Neuronal stem cell (in vitro differentiated cells): ENCODE results near the gene IQCM.

ENCODE experiments used
- DNase-seq: peaks from one replicate; pipeline ENCODE4 v3.0.0-alpha.2; 2013; ENCODE audit warnings: low spot score
- H2AFZ ChIP-seq: one replicate; pipeline ENCODE4 v1.6.1; 2013; ENCODE audit warnings: mild to moderate bottlenecking, low read length, inconsistent platforms
- H2AK5ac ChIP-seq: 2 replicates; pipeline ENCODE4 v1.6.1; 2013; ENCODE audit warnings: low read depth, mild to moderate bottlenecking, inconsistent platforms, low read length, moderate library complexity, mixed read lengths
- H2BK120ac ChIP-seq: 2 replicates; pipeline ENCODE4 v1.6.1; 2013; ENCODE audit warnings: low read depth, mild to moderate bottlenecking, inconsistent platforms, low read length, moderate library complexity, mixed read lengths
- H2BK12ac ChIP-seq: one replicate; pipeline ENCODE4 v1.6.1; 2013; ENCODE audit warnings: low read length, inconsistent platforms
- H2BK15ac ChIP-seq: 2 replicates; pipeline ENCODE4 v1.6.1; 2013; ENCODE audit warnings: mild to moderate bottlenecking, low read length, inconsistent platforms, mixed read lengths
- H2BK5ac ChIP-seq: one replicate; pipeline ENCODE4 v1.6.1; 2013; ENCODE audit warnings: inconsistent platforms, mild to moderate bottlenecking, low read length, moderate library complexity
- H3K14ac ChIP-seq: one replicate; pipeline ENCODE4 v1.6.1; 2013; ENCODE audit warnings: low read length, inconsistent platforms
- H3K18ac ChIP-seq: 2 replicates; pipeline ENCODE4 v1.6.1; 2013; ENCODE audit warnings: low read length, inconsistent platforms
- H3K23ac ChIP-seq: 2 replicates; pipeline ENCODE4 v1.6.1; 2013; ENCODE audit warnings: low read depth, mild to moderate bottlenecking, mixed read lengths, low read length, inconsistent platforms; ENCODE audit not compliant: poor library complexity
- H3K27ac ChIP-seq: replicated peaks from 3 replicates; pipeline ENCODE4 v1.5.1; 2013; ENCODE audit warnings: low read length, inconsistent platforms
- H3K27me3 ChIP-seq, 3 experiments: 2 replicates each; pipeline ENCODE4 v1.6.1; 2013; ENCODE audit warnings: low read length in 3 of 3, mild to moderate bottlenecking in 2 of 3, inconsistent platforms in 1 of 3, low read depth in 1 of 3, mixed read lengths in 1 of 3, moderate library complexity in 1 of 3; ENCODE audit not compliant: control insufficient read depth in 3 of 3, insufficient read depth in 3 of 3
- H3K36me3 ChIP-seq, 2 donors: replicated peaks in 1 of 2; 2 replicates each; pipeline ENCODE4 v1.6.1; 2013; ENCODE audit warnings: low read length in 2 of 2; ENCODE audit not compliant: control insufficient read depth in 2 of 2, insufficient read depth in 2 of 2
- H3K4ac ChIP-seq: 2 replicates; pipeline ENCODE4 v1.6.1; 2013; ENCODE audit warnings: inconsistent platforms, mild to moderate bottlenecking, low read length, moderate library complexity
- H3K4me1 ChIP-seq, 2 donors: 1 replicate in 1 of 2; 2 replicates in 1 of 2; pipeline ENCODE4 v1.6.1; 2013; ENCODE audit warnings: low read length in 2 of 2, low read depth in 1 of 2; ENCODE audit not compliant: control insufficient read depth in 2 of 2, insufficient read depth in 1 of 2
- H3K4me2 ChIP-seq: one replicate; pipeline ENCODE4 v1.6.1; 2013; ENCODE audit warnings: mild to moderate bottlenecking, low read length, inconsistent platforms; ENCODE audit not compliant: insufficient read depth, poor library complexity, severe bottlenecking
- H3K4me3 ChIP-seq, 2 donors: 2 replicates each; pipeline ENCODE4 v1.5.1; 2013; ENCODE audit warnings: low read length in 2 of 2, mild to moderate bottlenecking in 2 of 2, inconsistent platforms in 1 of 2, moderate library complexity in 1 of 2
- H3K79me1 ChIP-seq: one replicate; pipeline ENCODE4 v1.6.1; 2013; ENCODE audit warnings: low read depth, mild to moderate bottlenecking, inconsistent platforms, low read length, moderate library complexity
- H3K9ac ChIP-seq: one replicate; pipeline ENCODE4 v1.6.1; 2013; ENCODE audit warnings: mild to moderate bottlenecking, low read depth, low read length, inconsistent platforms; ENCODE audit not compliant: poor library complexity
- H3K9me3 ChIP-seq, 2 donors: replicated peaks in 1 of 2; 2 replicates each; pipeline versions ENCODE3 to v1.6.1; 2013; ENCODE audit warnings: low read length in 2 of 2, mild to moderate bottlenecking in 2 of 2, inconsistent platforms in 1 of 2, low read depth in 1 of 2, mixed read lengths in 1 of 2, moderate library complexity in 1 of 2; ENCODE audit not compliant: control insufficient read depth in 2 of 2, insufficient read depth in 1 of 2
- H4K8ac ChIP-seq: one replicate; pipeline ENCODE4 v1.6.1; 2013; ENCODE audit warnings: low read depth, mild to moderate bottlenecking, inconsistent platforms, low read length, moderate library complexity
- H4K91ac ChIP-seq: one replicate; pipeline ENCODE4 v1.6.1; 2013; ENCODE audit warnings: low read length, low read depth, mild to moderate bottlenecking, inconsistent platforms; ENCODE audit not compliant: poor library complexity
- WGBS, 2 donors: extraction: QIAGEN DNeasy Blood & Tissue Kit; methylation state at CpG; one replicate each; pipeline ENCODE4 v1.1.7; 2013; ENCODE audit warnings: missing lambda C conversion rate in 2 of 2, mixed read lengths in 1 of 2; ENCODE audit not compliant: insufficient read length in 2 of 2, insufficient replicate concordance in 1 of 2; ENCODE audit errors: extremely low coverage in 2 of 2; 5-methylcytosine and 5-hydroxymethylcytosine counted together

Gene IQCM

DNA sequence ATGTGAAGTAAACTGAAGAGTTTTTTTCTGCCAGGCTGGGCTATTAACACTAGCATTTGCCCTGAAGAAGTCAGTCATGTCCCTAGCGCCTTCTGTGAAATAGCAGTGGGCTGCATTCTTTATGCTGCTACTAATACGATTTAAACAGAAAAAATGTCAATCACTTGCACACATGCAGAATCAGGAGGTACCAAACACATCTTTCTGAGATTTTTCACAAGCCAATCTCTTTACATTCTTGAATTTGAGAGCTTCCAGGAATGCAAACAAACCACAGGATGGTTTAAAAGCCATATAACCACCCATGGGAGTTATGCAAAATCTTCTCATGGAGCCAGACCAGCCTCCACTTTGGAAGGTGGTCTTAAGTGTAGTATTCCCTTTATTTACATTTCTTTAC lies 220.1 kb downstream of the IQCM start:
- Histone ChIP-seq H3K4me2 (no peak overlapping the region), H3K9me3 (no peaks in the 10 kb centered on the region), H2BK12ac (no peak overlapping the region), H2BK120ac (no peak overlapping the region), H3K23ac (no peak overlapping the region), H3K27me3 (no peaks in the 10 kb centered on the region), H2AFZ (no peak overlapping the region), H3K4me1 (no peaks in the 10 kb centered on the region), H3K4me3 (no peak overlapping the region), H4K91ac (no peak overlapping the region), H3K79me1 (no peaks in the 10 kb centered on the region), H3K36me3 (no peaks in the 10 kb centered on the region), H3K4ac (no peak overlapping the region), H3K14ac (no peak overlapping the region), H2BK5ac (no peak overlapping the region), H4K8ac (no peak overlapping the region), H2AK5ac (no peak overlapping the region), H3K27ac (no peak overlapping the region), H3K9ac (no peak overlapping the region), H3K18ac (no peak overlapping the region), H2BK15ac (no peak overlapping the region)
- no CpG with 5 or more reads among the region's 2 CpGs for WGBS, 2 donors
- no peak for DNase-seq

DNA sequence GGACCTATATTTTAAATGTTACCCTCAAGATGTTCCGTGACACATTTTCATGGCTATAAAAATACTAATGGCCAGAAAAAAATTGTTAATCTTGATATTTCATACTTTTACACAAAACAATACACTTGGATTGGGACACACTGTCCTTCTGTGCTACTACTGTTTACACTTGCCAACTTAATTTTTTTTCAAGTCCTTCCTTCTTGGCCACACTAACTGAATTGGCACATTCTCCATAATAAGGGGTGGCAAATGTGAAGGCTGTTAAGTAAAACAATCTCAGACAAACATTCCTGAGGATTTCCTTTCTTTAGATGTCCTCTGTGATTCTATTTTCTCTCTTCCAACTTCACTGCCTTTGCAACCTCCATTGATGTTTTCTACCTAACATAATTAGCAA lies 225.8 kb downstream of the IQCM start:
- Histone ChIP-seq H3K14ac (no peak overlapping the region), H3K79me1 (no peaks in the 10 kb centered on the region), H2BK12ac (no peak overlapping the region), H2BK5ac (no peak overlapping the region), H3K4me3 (no peak overlapping the region), H2AK5ac (no peak overlapping the region), H3K23ac (no peak overlapping the region), H4K91ac (no peak overlapping the region), H3K4me2 (no peak overlapping the region), H3K36me3 (no peaks in the 10 kb centered on the region), H3K4me1 (no peaks in the 10 kb centered on the region), H3K9me3 (no peaks in the 10 kb centered on the region), H3K9ac (no peak overlapping the region), H2AFZ (no peak overlapping the region), H4K8ac (no peak overlapping the region), H3K27me3 (no peaks in the 10 kb centered on the region), H3K18ac (no peak overlapping the region), H3K27ac (no peak overlapping the region), H3K4ac (no peak overlapping the region), H2BK15ac (no peak overlapping the region), H2BK120ac (no peak overlapping the region)
- no CpG with 5 or more reads among the region's 1 CpG for WGBS, 2 donors
- no peak for DNase-seq

DNA sequence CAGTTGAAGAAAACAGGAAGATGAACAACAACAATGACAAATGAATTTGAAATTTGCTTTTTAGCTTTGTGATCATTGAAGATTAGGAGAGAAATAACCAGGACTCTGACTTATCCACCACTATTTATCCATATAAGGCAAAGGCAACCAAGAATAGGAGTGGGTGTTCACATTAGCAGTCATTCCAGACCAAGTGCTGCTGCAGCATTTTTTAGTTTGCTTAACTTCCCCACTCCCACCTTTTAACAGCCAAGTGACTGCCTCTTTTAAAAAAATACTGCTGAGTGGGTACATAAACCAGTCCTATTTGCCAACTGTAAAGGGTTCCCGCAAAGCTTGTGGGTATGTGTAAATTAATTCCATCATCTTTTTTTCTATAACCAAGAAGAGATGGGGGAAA lies 230.9 kb downstream of the IQCM start:
- H4K8ac ChIP-seq = no peak overlapping the region
- no peak overlapping the region for H2BK120ac ChIP-seq
- no peak overlapping the region for H3K23ac ChIP-seq
- H2BK12ac ChIP-seq = no peak overlapping the region
- no peak overlapping the region for H3K9ac ChIP-seq
- H4K91ac ChIP-seq = no peak overlapping the region
- H2AFZ ChIP-seq = no peak overlapping the region
- H3K4me2 ChIP-seq = no peak overlapping the region
- H2BK15ac ChIP-seq = no peak overlapping the region
- H2AK5ac ChIP-seq = no peak overlapping the region
- no peaks in the 10 kb centered on the region for H3K9me3 ChIP-seq
- DNase-seq = no peak
- H3K79me1 ChIP-seq = no peaks in the 10 kb centered on the region
- H3K27me3 ChIP-seq = no peaks in the 10 kb centered on the region
- H3K4me1 ChIP-seq = no peaks in the 10 kb centered on the region
- no peak overlapping the region for H3K14ac ChIP-seq
- no CpG with 5 or more reads among the region's 1 CpG for WGBS, 2 donors
- H3K4ac ChIP-seq = no peak overlapping the region
- H3K36me3 ChIP-seq = no peaks in the 10 kb centered on the region
- H3K27ac ChIP-seq = no peak overlapping the region
- no peak overlapping the region for H3K4me3 ChIP-seq
- H3K18ac ChIP-seq = no peak overlapping the region
- H2BK5ac ChIP-seq = no peak overlapping the region

DNA sequence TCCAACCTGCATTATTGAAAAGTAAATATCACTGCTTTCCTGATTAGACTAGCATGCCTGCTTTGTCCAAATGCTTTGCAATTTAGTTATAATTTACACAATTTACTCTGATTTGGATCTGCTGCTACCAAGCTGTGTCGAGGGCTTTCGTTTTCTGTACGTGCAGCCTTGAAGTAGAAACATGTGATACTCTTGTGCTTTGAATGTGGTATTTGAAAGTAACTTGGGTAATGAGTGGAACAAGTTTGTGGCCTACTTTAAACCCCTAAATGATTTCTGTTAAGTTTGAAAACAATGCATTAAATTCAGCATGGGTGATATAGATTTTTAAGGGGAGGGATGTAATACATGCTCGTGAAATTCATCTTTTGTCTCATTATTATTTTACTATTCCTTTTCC lies 240.7 kb downstream of the IQCM start:
- H3K27me3 ChIP-seq = no peaks in the 10 kb centered on the region
- H3K36me3 ChIP-seq = no peaks in the 10 kb centered on the region
- H4K91ac ChIP-seq = no peak overlapping the region
- H2BK5ac ChIP-seq = no peak overlapping the region
- no peaks in the 10 kb centered on the region for H3K4me1 ChIP-seq
- no peak overlapping the region for H3K23ac ChIP-seq
- H3K79me1 ChIP-seq = no peaks in the 10 kb centered on the region
- no peak overlapping the region for H2AFZ ChIP-seq
- H3K4me2 ChIP-seq = no peak overlapping the region
- no peak for DNase-seq
- no peak overlapping the region for H2BK120ac ChIP-seq
- H4K8ac ChIP-seq = no peak overlapping the region
- no peak overlapping the region for H3K14ac ChIP-seq
- H2BK12ac ChIP-seq = no peak overlapping the region
- no peak overlapping the region for H3K18ac ChIP-seq
- no peak overlapping the region for H3K9ac ChIP-seq
- WGBS, 2 donors = no CpG with 5 or more reads among the region's 4 CpGs
- no peak overlapping the region for H3K4me3 ChIP-seq
- H2BK15ac ChIP-seq = no peak overlapping the region
- H3K9me3 ChIP-seq = no peaks in the 10 kb centered on the region
- H2AK5ac ChIP-seq = no peak overlapping the region
- H3K4ac ChIP-seq = no peak overlapping the region
- no peak overlapping the region for H3K27ac ChIP-seq
